Measurements from ENCODE around the gene NEU2.

GRCh38 chr2:233025706-233026105 is 6.8 kb upstream of the NEU2 start:
- no peak for TF ChIP-seq EP300 (IDR thresholded peaks at IDR 0.05; ENCODE audit: borderline replicate concordance in 1 of 2, control insufficient read depth in 1 of 2, low read depth in 2 of 2, low read length in 2 of 2)
- TF ChIP-seq SMC3 (IDR thresholded peaks at IDR 0.05; ENCODE audit: borderline replicate concordance, low read length) = no peak
